ENCODE measurements around the gene MGST2.
"Not testable (repeated sequence)": the region's sequence is repeated elsewhere in the genome, so short reads cannot be mapped to it uniquely, and the experiment has no call there.

MGST2 gene

DNA sequence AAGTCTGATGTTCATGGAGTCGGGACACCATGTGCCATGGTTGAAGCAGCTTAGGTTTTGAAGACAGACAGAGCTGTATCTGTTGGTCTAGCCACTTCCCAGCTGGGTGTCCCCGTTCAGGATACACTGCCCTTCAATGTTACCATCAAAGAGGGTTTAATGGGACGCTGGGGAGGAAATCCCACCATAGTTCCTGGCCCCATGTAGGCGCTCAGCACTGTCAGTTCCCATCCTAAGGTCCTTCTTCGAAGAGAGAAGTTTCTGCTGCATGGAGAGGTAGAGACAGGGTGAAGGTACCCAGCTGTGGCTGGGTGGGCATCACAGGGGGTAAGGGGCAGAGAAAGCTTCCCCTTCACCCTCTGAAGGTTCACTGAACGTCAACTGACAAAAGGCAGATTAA, 3.7 kb downstream of the MGST2 start:
- DNase-seq (ENCODE audit: low spot score): no peak
- no peak for FAIRE-seq

DNA sequence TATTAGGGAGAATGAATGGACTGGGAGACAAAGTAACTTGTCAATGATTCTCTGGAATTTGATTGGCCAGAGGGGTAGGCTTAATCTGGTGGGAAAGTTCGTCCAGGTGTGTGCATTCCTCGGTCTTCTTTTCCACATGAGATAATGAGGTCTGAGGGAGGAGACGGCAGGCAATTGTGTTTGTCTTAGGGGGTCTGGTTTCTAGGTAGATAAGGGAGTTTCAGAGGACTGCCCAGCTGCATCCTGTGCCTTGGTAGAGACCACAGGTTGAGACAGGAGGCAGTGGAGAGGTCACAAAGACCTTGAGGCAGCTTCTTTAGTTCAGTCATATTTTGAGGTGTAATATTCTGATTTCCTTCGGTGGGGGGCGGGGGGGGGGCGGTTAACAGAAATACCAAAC, 4.3 kb downstream of the MGST2 start:
- DNase-seq (ENCODE audit: low spot score): no peak
- FAIRE-seq: no peak

GRCh38 chr4:139670775-139671174, 5.2 kb downstream of the MGST2 start:
- FAIRE-seq: no peak
- DNase-seq (ENCODE audit: low spot score): no peak

- DNase-seq (ENCODE audit: low spot score) (no peak), FAIRE-seq (no peak)
Observed at GRCh38 chr4:139672215-139672614, 6.6 kb downstream of the MGST2 start.

DNA sequence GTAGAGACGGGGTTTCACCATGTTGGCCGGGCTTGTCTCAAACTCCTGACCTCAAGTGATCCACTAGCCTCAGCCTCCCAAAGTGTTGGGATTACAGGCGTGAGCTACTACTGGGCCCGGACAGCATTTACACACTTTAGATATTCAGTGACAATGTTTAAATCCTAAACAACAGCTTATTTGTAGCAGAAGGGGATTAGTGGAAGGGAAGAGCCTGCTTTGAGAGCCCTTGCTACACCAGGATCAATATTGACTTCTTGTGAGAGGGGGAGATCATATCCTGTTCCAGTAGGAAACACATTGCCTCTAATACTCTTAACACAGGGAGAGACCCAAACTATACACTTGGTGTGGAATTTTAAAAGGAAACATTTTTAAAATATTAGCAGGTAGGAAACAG, 7.1 kb downstream of the MGST2 start:
- no peak for FAIRE-seq
- DNase-seq (ENCODE audit: low spot score): no peak

- DNase-seq (ENCODE audit: low spot score): no peak
- FAIRE-seq: no peak
Observed at GRCh38 chr4:139674875-139675550, 9.4 kb downstream of the MGST2 start.

DNA sequence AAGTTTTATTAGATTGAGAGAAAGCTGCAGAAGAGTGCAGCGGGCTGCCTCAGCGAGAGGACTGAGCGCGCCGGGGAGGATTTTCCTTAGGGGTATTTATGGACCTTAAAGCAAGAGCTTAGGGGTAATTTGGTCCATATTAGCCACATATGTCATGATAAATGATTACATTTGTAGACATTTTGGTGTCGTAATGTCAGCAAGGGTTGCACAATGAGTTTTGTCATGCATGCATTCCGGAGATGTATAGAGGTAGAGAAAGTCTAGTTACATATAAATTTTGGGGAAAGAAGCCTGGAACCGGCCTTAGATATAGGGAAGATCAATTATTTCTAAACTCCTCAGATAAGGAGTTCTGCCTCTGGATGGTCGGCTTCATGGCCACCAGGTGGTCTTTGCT, 10.0 kb downstream of the MGST2 start:
- FAIRE-seq: no peak
- DNase-seq (ENCODE audit: low spot score): no peak

DNA sequence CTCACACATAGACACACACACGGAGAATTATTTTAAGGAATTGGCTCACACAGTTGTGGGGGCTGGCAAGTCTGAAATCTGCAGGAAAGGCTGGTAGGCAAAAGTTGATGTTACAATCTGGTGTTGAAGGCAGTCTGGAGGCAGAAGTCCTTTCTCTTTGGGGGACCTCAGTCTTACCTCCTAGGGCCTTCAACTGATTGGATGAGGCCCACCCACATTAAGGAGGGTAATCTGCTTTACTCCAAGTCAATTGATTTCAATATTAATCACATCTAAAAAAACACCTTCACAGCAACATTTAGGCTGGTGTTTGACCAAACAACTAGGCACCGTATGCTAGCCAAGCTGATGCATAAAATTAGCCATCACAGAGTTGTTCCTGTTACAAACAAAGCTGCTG, 10.7 kb downstream of the MGST2 start:
- DNase-seq (ENCODE audit: low spot score) (no peak), FAIRE-seq (no peak)

DNA sequence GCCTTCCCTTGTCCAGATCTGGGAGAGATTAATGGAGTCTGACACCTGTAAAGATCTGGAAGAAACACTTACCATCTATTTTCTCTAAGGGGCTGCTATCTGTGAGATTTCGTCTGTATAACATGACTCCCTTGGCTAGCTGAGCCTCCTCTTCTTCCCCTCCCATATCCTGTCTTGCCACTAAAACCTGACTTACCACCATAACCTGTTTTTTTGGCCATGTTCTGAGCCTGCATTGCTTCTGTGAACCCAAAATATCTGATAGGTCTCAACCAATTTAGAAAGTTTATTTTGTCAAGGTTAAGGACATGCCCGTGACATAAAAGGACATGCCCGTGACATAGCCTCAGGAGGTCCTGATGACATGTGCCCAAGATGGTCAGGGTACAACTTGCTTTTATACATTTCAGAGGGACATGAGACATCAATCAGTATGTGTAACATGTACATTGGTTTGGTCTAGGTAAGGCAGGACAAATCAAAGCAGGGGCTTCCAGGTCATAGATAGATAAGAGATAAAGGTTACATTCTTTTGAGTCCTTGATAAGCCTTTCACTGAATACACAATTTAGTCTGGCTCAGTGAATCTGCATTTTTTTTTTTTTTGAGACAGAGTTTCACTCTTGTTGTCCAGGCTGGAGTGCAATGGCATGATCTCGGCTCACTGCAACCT, 11.4 kb downstream of the MGST2 start:
- DNase-seq (ENCODE audit: low spot score) (no peak), FAIRE-seq (no peak)

- DNase-seq (ENCODE audit: low spot score) (no peak), FAIRE-seq (no peak)
Observed at GRCh38 chr4:139682309-139682708, 16.7 kb downstream of the MGST2 start.

DNA sequence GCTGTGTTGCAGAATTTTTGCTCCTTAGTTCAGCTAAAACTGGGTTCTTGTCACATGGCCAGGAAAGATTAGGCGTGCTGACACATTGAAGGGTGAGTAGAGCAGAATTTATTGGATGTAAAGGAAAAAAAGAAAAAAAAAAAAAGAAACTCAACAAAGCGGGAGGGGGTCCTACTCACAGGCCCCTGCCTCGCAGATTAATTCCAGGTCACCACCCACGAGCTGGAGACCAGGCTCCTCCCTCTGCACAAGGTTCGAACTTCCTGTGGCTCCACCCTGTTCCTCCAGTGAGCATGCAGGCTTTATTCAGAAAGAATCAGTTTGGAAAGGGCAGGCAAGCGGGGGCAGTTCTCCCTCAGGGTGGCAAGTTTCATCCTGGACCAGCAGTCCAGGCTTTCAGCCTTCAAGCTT, 17.1 kb downstream of the MGST2 start:
- FAIRE-seq: no peak

DNA sequence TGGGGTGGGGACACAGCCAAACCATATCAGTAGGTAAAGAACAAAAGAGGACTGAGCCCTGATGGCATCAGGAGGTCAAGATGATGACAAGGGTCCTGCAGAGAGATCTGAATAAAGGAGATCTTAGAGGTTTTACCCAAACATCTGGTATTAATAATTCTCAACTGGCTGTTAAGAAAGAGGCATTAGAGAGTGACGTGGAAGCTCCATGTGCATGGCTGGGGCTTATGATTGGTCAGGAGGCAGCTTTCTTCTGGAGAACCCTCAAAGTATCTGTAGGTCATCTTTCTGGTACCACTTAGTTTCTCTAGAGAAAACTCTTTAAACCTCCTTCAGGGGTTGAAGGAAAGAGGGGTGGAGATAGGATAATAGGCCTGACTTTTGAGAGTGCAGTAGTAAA, 18.7 kb downstream of the MGST2 start:
- FAIRE-seq: no peak

More for the DNA sequence above, 17.1 kb downstream of the MGST2 start:
- DNase-seq (ENCODE audit: low spot score): no peak

GRCh38 chr4:139685180-139685579, 19.6 kb downstream of the MGST2 start:
- no peak for DNase-seq (ENCODE audit: low spot score)
- no peak for FAIRE-seq

More for the DNA sequence above, 18.7 kb downstream of the MGST2 start:
- no peak for DNase-seq (ENCODE audit: low spot score)

- FAIRE-seq (no peak), DNase-seq (ENCODE audit: low spot score) (no peak)
Observed at GRCh38 chr4:139686130-139686529, 20.5 kb downstream of the MGST2 start.

- DNase-seq (ENCODE audit: low spot score) (no peak), FAIRE-seq (no peak)
Observed at GRCh38 chr4:139686988-139687387, 21.4 kb downstream of the MGST2 start.

GRCh38 chr4:139689093-139689722, 23.6 kb downstream of the MGST2 start:
- no peak for DNase-seq (ENCODE audit: low spot score)
- FAIRE-seq: no peak

DNA sequence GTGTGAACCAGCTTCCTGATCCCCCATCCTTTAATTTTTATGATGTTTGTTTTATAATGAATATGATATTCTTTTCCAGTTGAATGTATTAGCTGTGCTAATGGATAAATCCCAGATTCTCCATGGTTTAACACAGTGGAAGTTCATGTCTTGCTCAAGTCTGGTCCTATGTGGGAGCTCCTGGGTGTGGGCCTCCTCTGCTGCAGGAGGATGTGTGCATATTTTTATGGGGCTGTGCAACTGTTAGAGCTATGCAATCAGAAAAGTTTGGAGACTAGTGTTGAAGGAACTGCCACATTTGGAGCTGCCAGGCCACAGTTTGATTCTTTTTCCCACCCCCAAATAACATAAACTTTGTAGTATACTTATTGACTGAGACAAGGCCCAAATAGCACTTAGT, 24.8 kb downstream of the MGST2 start:
- no peak for FAIRE-seq
- DNase-seq (ENCODE audit: low spot score): no peak

DNA sequence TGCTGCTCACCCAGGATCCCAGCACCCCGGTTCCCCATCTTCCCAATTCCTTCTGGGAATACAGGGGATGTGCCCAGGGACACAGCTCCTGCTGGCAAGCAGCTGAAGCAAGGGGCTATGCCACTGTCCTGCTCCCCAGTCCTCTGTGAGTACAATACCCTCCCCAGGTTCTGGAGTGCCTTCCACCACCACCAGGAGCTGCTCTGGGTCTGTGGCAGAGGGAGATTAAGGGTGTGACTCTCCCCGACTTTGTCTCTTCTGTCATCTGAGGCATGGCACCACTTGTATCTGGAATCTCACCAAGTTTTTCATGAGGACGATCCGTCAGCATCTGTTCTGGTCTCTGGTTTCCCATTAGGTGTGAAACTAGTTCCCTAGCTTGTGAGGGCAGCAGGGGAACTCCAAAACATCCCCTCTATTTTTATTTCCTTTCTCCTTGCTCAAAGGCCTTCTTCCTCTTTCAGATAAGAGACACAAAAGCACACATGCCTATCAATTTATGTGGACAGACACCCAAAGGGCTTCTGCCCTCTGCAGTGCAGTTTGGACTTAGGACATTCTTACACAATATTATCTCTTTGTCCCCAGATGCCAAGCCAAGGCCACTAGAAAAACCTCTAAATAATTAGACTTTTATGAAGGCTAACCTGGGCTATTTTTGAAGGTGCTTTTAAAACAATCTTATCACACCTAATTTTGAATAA, 26.8 kb downstream of the MGST2 start:
- FAIRE-seq (no peak), DNase-seq (ENCODE audit: low spot score) (no peak)

GRCh38 chr4:139694522-139695107, 29.0 kb downstream of the MGST2 start:
- DNase-seq (ENCODE audit: low spot score) (no peak), FAIRE-seq (no peak)

GRCh38 chr4:139696491-139696890, 30.9 kb downstream of the MGST2 start:
- FAIRE-seq: no peak

GRCh38 chr4:139698167-139698925, 32.7 kb downstream of the MGST2 start:
- DNase-seq (ENCODE audit: low spot score); FAIRE-seq: not testable (repeated sequence)

More at GRCh38 chr4:139696491-139696890, 30.9 kb downstream of the MGST2 start:
- no peak for DNase-seq (ENCODE audit: low spot score)
